ENCODE measurements around the gene EID3.
"Not testable (repeated sequence)": the region's sequence is repeated elsewhere in the genome, so short reads cannot be mapped to it uniquely, and the experiment has no call there.

The EID3 gene

DNA sequence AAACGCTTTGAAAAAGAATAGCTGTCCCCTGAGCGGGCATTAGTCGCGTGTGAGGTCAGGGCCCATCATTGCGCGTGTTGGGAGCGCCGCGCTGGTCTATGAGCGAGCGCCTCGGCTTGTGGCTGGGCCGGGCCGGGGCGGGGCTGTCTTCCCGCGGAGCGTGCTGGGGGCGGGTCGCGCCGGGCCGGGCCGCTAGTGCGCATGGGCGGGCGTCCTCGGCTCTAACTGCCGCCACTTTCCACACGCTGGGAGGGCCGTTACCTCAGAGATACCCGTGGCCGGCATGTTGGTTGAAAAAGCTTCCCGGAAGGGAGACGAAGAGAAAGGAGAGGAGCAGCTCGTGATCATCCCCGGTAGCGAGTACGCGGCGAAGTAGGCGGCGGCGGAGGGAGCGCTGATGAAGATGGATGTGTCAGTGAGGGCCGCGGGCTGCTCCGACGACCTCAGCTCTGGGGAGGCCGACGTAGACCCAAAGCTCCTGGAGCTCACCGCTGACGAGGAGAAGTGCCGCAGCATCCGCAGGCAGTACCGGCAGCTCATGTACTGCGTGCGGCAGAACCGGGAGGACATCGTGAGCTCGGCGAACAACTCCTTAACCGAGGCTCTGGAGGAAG, at the start of gene EID3:
EID3 (plus strand) TSS at position 202 of the 614 bp plus-strand sequence; CDS start at position 398, 196 bp downstream.
- no peak for DNase-seq

DNA sequence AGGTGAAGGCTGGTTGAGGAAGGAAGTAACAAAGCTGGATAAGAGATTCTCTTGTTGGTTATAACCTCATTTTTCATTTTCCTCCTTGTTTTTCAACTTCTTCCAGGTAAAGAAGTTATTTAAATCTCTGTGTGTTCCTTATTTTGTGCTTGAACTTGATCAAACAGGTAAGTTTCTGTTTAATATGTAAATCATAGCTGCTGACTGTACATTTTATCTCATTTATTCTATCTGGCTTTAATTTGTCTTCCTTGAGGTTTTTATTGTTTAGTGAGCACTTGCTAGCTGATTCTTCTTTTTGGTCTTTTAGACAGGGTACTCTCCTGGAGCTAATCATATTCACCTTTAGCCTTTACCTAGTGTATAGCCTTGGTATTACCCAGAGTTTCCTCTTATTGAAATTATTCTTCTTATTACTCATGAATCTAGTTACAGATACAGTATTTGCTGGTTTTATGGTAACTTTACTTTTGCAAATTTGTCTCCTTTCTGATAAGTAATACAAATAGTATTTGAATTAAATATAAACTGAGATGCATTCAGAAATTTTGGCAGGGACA, 45.5 kb upstream of the EID3 start:
- no peak for DNase-seq

GRCh38 chr12:104258476-104259067, 45.0 kb upstream of the EID3 start:
- DNase-seq = no peak

DNA sequence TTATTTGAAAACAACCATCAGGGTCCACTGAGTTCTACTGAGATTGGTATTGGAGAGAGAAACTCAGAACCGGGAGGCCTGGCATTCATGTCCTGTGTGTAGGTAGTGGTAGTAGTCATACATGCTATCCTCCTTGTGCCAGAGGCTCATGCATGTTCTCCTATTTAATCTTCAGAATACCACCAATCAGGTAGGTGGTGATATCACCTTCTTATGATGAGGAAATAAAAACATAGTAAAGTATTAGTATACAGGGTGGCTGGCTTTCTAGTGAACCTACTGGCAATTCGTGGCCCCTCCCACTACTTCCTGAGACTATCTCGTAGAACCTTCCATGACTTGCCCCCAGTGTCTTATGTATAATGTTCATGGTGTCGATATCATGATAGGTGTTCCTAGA, 40.5 kb upstream of the EID3 start:
- no peak for DNase-seq

DNA sequence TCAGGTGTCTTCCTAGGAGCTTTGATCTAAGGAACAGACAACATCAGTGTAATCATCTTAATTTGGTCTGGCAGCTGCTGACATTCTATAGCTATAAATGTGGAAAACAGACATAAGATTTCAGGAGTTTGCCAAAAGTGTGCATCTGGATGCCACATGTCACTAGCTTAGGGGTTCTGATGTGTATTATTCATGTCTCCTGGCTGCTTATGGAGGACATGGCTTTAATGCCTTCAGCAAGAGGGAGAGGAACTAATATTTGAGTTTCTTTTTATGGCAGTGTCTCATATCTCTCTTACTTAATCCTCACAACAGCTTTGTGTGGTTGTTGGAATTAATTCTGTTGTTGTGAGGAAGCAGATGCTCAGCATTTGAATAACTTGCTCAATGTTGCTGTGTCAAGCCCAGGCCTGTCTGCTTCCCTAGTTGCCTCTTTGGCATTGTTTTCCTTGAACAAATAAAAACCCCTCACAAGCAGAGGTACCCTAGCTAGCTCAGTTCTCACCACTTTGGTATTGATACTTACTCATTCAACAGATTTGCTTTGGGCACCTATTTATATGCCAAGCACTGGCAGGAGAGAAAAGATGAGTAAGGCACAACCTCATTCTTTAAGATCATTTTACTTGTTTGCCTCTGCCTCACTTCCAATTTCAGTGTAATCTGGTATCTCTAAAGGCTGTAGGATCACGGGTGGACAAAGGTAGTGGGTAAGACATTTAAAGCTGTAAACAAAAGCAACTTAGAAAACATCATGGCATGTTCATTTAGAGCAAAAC, 39.8 kb upstream of the EID3 start:
- peak; percentile 37 for DNase-seq

DNA sequence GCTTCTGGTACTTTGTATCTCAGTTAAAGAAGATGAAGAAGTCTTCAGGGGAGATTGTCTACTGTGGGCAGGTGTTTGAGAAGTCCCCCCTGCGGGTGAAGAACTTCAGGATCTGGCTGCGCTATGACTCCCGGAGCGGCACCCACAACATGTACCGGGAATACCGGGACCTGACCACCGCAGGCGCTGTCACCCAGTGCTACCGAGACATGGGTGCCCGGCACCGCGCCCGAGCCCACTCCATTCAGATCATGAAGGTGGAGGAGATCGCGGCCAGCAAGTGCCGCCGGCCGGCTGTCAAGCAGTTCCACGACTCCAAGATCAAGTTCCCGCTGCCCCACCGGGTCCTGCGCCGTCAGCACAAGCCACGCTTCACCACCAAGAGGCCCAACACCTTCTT, 38.1 kb upstream of the EID3 start:
- DNase-seq = not testable (repeated sequence)

GRCh38 chr12:104272938-104273337, 30.6 kb upstream of the EID3 start:
- DNase-seq = no peak

DNA sequence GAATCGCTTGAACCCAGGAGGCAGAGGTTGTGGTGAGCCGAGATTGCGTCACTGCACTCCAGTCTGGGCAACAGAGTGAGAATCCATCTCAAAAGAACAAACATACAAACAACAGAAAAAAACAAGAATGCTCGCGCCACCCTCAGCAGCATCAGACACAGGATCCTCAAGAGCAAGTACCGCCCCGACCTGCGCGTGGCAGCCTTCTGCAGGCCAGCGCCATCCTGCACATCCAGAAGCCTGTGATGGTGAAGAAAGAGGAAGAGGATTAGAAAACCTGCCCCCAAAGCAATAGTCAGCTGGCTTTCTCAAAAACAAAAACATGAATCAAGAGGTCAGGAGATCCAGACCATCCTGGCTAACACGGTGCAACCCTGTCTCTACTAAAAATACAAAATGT, 30.0 kb upstream of the EID3 start:
- DNase-seq = no peak

DNA sequence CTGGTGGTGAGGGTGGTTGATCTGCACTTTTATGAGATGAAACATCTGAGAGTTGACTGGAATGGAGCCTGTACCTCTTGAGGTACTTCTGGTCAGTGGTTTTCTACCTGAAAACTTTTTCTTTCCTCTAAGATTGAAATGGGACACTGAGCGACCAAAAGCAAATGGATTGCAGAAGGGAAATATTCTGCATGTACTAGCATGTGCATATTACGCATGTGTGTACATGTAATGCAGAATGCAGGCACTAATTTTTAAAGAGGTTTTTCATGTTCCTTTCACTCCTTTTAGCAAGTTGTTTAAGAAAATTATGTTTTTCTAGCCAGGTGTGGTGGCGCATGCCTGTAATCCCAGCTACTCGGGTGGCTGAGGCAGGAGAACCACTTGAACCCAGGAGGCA, 28.7 kb upstream of the EID3 start:
- no peak for DNase-seq

DNA sequence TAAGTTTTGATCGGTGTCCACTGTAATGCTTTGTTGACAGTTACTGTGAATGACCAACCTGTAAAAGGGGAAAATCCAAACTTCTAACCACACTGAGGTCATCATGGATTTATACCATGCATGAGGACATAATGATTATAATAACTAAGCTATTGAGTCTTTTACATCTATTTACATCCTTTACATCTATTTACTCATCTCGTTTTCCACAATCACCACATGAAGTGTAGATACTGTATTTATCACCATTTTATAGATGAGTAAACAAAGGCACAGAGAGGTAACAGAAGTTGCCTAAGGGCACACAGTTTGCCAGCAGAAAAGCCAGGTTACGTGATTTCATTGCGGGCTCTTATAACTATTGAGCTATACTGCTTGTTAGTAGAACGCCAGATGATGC, 27.9 kb upstream of the EID3 start:
- no peak for DNase-seq

DNA sequence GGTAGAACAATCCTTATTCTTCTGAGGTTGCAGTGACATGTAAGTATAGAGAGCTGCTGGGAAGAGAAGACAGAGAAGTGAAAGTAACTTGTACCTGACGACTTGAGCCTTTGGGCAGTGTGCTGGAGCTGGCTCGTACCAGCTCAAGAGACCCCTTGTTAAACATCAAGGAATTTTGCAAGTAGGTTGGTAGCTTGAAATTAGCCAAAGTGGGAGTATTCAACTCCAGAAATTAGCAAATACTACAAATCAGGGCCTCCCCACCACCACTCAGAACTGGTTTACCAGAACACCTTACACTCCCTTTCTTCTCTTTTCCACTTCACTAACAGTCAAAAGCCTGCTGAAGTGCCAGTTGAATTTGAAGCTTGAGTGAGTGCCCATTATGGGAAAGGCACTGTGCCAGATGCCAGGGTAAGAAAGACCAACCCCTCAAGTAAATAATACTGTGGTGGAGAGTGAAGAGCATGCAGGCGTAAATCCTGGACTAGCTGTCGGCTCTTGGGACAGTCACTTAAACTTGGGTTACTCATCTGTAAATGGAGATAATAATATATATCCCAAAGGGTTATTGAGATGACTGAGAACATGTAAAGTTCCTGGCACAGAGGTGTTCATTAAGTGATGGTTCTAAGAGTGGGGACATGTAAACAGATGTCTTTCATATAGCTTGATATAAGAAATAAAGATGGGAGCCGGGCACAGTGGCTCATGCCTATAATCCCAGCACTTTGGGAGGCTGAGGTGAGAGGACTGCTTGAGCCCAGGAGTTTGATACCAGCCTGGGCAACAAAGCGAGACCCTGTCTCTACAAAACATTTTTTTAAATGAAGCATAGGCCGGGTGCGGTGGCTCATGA, 27.0 kb upstream of the EID3 start:
- no peak for DNase-seq

GRCh38 chr12:104279164-104279563, 24.4 kb upstream of the EID3 start:
- DNase-seq = no peak

GRCh38 chr12:104280111-104280510, 23.4 kb upstream of the EID3 start:
- no peak for DNase-seq

- no peak for DNase-seq
These were observed 22.7 kb upstream of the EID3 start for GRCh38 chr12:104280717-104281458.

- no peak for DNase-seq
These were observed 21.9 kb upstream of the EID3 start for GRCh38 chr12:104281636-104282035.

DNA sequence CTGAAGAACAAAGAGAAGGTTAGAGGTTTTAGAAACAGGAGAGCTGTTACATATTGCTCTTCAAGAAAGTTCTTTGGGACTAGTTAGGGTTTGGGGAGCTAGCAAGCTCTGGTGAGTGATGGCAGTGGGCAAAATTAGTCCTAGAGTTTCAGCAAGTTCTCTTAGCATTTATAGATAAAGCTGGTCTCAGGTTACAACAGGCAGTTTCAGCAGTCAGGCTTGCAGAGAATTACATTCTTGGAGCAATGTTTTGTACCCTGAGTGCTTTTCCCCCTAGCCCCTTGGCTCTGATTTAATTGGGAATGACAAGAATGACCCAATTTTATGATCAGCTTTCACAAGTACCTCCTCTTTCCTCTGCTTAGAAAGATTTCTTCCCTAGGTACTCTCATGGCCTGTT, 21.4 kb upstream of the EID3 start:
- DNase-seq = no peak

DNA sequence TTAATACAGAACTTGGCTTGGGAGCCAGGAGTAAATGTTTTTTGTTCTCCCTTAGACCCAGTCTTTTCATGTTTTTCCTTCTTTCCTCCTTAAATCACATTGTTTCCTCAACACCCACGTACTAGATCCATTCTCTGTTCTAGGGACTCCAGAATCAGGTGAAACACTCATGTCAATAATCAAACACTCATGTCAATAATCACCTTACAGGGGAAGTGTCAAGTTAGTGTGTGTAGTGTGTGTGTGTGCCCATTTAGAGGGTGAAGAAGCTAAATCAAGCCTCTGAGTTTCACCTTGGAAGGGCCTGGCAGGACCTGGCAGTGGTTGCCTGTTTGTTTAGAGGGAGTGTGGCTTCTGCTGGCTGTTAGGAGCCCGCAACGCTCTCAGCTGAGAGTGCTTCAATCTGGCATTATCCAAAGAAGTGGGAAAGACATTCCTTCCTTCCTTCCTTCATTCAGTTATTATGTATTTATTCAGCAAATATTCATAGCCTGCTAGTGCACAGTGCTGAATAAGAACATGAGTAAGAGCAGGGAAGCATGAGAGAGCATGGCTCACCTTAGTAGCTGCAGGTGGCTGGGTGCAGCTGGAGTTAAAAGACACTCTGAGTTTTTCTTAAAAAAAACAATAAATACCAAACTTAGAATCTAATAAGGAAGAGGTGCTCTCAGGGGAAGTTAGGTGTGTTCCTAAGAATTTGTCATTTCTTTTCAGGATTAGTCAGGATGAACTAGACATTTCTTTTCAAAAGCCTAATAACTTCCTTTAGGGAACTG, 17.6 kb upstream of the EID3 start:
- DNase-seq = peak; percentile 34

GRCh38 chr12:104286516-104287482, 16.7 kb upstream of the EID3 start:
- peak; percentile 94 for DNase-seq

DNA sequence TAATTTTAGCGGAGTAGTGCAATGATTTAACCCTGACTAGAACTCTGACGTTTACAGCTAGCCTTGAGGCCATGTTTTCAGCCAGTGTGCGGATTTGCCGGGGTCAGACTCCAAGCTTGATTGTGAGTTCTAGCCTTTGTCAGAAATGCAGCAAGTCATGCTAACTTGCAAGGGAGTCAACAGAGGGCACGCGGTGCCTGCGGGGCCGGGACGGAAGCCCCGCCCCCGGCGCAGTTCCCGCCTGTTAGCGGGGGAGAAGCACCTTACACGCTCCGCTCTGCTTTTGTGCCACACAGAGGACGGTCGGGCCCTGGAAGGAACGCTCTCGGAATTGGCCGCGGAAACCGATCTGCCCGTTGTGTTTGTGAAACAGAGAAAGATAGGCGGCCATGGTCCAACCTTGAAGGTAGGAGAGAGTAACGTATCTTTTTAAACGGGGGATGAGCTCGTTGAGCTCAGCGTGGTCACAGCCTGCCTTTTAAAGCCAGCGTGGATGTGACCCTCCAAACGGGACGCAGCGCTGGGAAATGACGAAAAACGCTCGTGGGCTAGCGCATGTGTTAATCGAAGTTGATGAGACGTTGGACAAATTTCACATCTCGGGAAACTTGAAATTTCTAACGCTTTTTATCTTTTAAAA, 14.8 kb upstream of the EID3 start:
- DNase-seq = peak; percentile 69

GRCh38 chr12:104290320-104290719, 13.2 kb upstream of the EID3 start:
- no peak for DNase-seq

Data from SHP77 treated with DMSO at 0.1 percent for 48 hours (cell line).